Natural killer cell treated with Interleukin-12 subunit alpha and Interleukin-12 subunit beta and Interleukin-15 and Interleukin-18, amount 100 ng/mL, for 72 hours (primary cell): Measurements from ENCODE around the gene ZNF710. TPM values are rescaled to one million over a fixed set of nuclear protein-coding genes. Genes with fewer than 3 reads are reported as not detected.

Experiments
- ATAC-seq, 2 donors: fragments of 150-1000 bp; cut with Tn5 transposase in 1 of 2; sonication (Bioruptor Pico), chemical (Tn5 transposase) in 1 of 2; 2 replicates each; pipeline ENCODE4 v1.10.0; 2021
- DNase-seq: peaks from one replicate; pipeline ENCODE4 v3.0.0; 2022; ENCODE audit warnings: low spot score
- H3K27ac Mint-ChIP-seq, 2 donors: 1 replicate in 1 of 2; 2 replicates in 1 of 2; pipeline ENCODE4 v1.8.0; 2022; ENCODE audit warnings: mixed read lengths in 2 of 2, mild to moderate bottlenecking in 1 of 2, moderate library complexity in 1 of 2
- H3K27me3 Mint-ChIP-seq, 2 donors: 1 replicate in 1 of 2; 2 replicates in 1 of 2; pipeline ENCODE4 v1.8.0; 2022; ENCODE audit warnings: mixed read lengths in 2 of 2
- H3K36me3 Mint-ChIP-seq: one replicate; pipeline ENCODE4 v1.8.0; 2022; ENCODE audit warnings: mixed read lengths
- H3K4me1 Mint-ChIP-seq, 2 donors: 1 replicate in 1 of 2; 2 replicates in 1 of 2; pipeline ENCODE4 v1.8.0; 2022; ENCODE audit warnings: low read depth in 2 of 2, mixed read lengths in 2 of 2, mild to moderate bottlenecking in 1 of 2
- H3K4me3 Mint-ChIP-seq: one replicate; pipeline ENCODE4 v1.8.0; 2022; ENCODE audit warnings: mixed read lengths
- H3K9me3 Mint-ChIP-seq: 2 replicates; pipeline ENCODE4 v1.8.0; 2022; ENCODE audit warnings: mixed read lengths
- total RNA-seq, 2 donors: library from RNA; stranded (reverse); gene quantifications; one replicate each; pipeline ENCODE4 v1.2.3, GENCODE V29; 2022

Gene ZNF710
- total RNA-seq, 2 donors from 2014 or later: 26.6 to 32.6 TPM

- H3K27ac Mint-ChIP-seq: peak overlapping the region in 1 of 2 donors; percentile 56
These were observed 42.4 kb downstream of the ZNF710 start for GRCh38 chr15:90043530-90044010.

GRCh38 chr15:90044191-90044590 lies 43.1 kb downstream of the ZNF710 start:
- Mint-ChIP-seq H3K4me3 (no peak overlapping the region), H3K27ac (peak overlapping the region in 1 of 2 donors; percentile 56), H3K9me3 (no peaks in the 10 kb centered on the region), H3K4me1 (peaks cover 23 to 41% of the 10 kb centered on the region in 2 donors), H3K27me3 (no peaks in the 10 kb centered on the region), H3K36me3 (no peaks in the 10 kb centered on the region)
- DNase-seq (no peak), ATAC-seq (peak in 1 of 2 donors; percentile 16)

More at GRCh38 chr15:90043530-90044010, 42.4 kb downstream of the ZNF710 start:
- Mint-ChIP-seq H3K4me3 (no peak overlapping the region), H3K36me3 (no peaks in the 10 kb centered on the region), H3K9me3 (no peaks in the 10 kb centered on the region), H3K4me1 (peaks cover 24 to 41% of the 10 kb centered on the region in 2 donors), H3K27me3 (no peaks in the 10 kb centered on the region)
- DNase-seq: no peak
- ATAC-seq: no peak

- H3K4me3 Mint-ChIP-seq: no peak overlapping the region
- H3K36me3 Mint-ChIP-seq: no peaks in the 10 kb centered on the region
- ATAC-seq (no peak), DNase-seq (no peak)
- H3K9me3 Mint-ChIP-seq: no peaks in the 10 kb centered on the region
- peaks cover 20 to 44% of the 10 kb centered on the region in 2 donors for H3K4me1 Mint-ChIP-seq
- peak overlapping the region in 1 of 2 donors; percentile 78 for H3K27ac Mint-ChIP-seq
- H3K27me3 Mint-ChIP-seq: no peaks in the 10 kb centered on the region
These were observed 43.8 kb downstream of the ZNF710 start for GRCh38 chr15:90044916-90045371.

GRCh38 chr15:90046289-90046688 lies 45.2 kb downstream of the ZNF710 start:
- no peak for DNase-seq
- Mint-ChIP-seq H3K4me3 (no peak overlapping the region), H3K9me3 (no peaks in the 10 kb centered on the region), H3K4me1 (peaks cover 15 to 42% of the 10 kb centered on the region in 2 donors), H3K27me3 (no peaks in the 10 kb centered on the region), H3K36me3 (no peaks in the 10 kb centered on the region), H3K27ac (peak overlapping the region in 1 of 2 donors; percentile 78)
- no peak for ATAC-seq

GRCh38 chr15:90046911-90047392 lies 45.8 kb downstream of the ZNF710 start:
- no peak for DNase-seq
- no peaks in the 10 kb centered on the region for H3K27me3 Mint-ChIP-seq
- H3K4me1 Mint-ChIP-seq: peaks cover 15 to 42% of the 10 kb centered on the region in 2 donors
- H3K4me3 Mint-ChIP-seq: no peak overlapping the region
- no peak for ATAC-seq
- H3K27ac Mint-ChIP-seq: peak overlapping the region in 1 of 2 donors; percentile 78
- H3K9me3 Mint-ChIP-seq: no peaks in the 10 kb centered on the region
- no peaks in the 10 kb centered on the region for H3K36me3 Mint-ChIP-seq

GRCh38 chr15:90047956-90048575 lies 46.9 kb downstream of the ZNF710 start:
- Mint-ChIP-seq H3K4me1 (peaks cover 15 to 47% of the 10 kb centered on the region in 2 donors), H3K27me3 (no peaks in the 10 kb centered on the region), H3K9me3 (no peaks in the 10 kb centered on the region), H3K27ac (peak overlapping the region in 1 of 2 donors; percentile 70), H3K36me3 (no peaks in the 10 kb centered on the region), H3K4me3 (no peak overlapping the region)
- no peak for ATAC-seq
- DNase-seq: no peak

GRCh38 chr15:90049030-90049429 lies 47.9 kb downstream of the ZNF710 start:
- no peak for DNase-seq
- no peaks in the 10 kb centered on the region for H3K9me3 Mint-ChIP-seq
- peak overlapping the region in 1 of 2 donors; percentile 70 for H3K27ac Mint-ChIP-seq
- no peaks in the 10 kb centered on the region for H3K36me3 Mint-ChIP-seq
- no peak overlapping the region for H3K4me3 Mint-ChIP-seq
- H3K27me3 Mint-ChIP-seq: no peaks in the 10 kb centered on the region
- no peak for ATAC-seq
- peaks cover 19 to 45% of the 10 kb centered on the region in 2 donors for H3K4me1 Mint-ChIP-seq

GRCh38 chr15:90049666-90050604 lies 48.8 kb downstream of the ZNF710 start:
- H3K27me3 Mint-ChIP-seq: no peaks in the 10 kb centered on the region
- H3K9me3 Mint-ChIP-seq: no peaks in the 10 kb centered on the region
- H3K27ac Mint-ChIP-seq: peak overlapping the region; percentile 3 to 70
- ATAC-seq: no peak
- peaks cover 19 to 46% of the 10 kb centered on the region in 2 donors for H3K4me1 Mint-ChIP-seq
- no peak overlapping the region for H3K4me3 Mint-ChIP-seq
- DNase-seq: no peak
- no peaks in the 10 kb centered on the region for H3K36me3 Mint-ChIP-seq

GRCh38 chr15:90051874-90052273 lies 50.8 kb downstream of the ZNF710 start:
- ATAC-seq (no peak), DNase-seq (no peak)
- no peaks in the 10 kb centered on the region for H3K9me3 Mint-ChIP-seq
- H3K4me1 Mint-ChIP-seq: peaks cover 12 to 32% of the 10 kb centered on the region in 2 donors
- H3K4me3 Mint-ChIP-seq: no peak overlapping the region
- H3K27ac Mint-ChIP-seq: peak overlapping the region in 1 of 2 donors; percentile 44
- no peaks in the 10 kb centered on the region for H3K27me3 Mint-ChIP-seq
- H3K36me3 Mint-ChIP-seq: no peaks in the 10 kb centered on the region

GRCh38 chr15:90053685-90054466 lies 52.8 kb downstream of the ZNF710 start:
- ATAC-seq (no peak), DNase-seq (no peak)
- H3K4me3 Mint-ChIP-seq: no peak overlapping the region
- H3K36me3 Mint-ChIP-seq: no peaks in the 10 kb centered on the region
- no peaks in the 10 kb centered on the region for H3K9me3 Mint-ChIP-seq
- no peaks in the 10 kb centered on the region for H3K27me3 Mint-ChIP-seq
- peaks cover 16 to 41% of the 10 kb centered on the region in 2 donors for H3K4me1 Mint-ChIP-seq
- peak overlapping the region in 1 of 2 donors; percentile 57 for H3K27ac Mint-ChIP-seq

- Mint-ChIP-seq H3K4me1 (peaks cover 24 to 41% of the 10 kb centered on the region in 2 donors), H3K9me3 (no peaks in the 10 kb centered on the region)
- no peak for ATAC-seq
These were observed 53.5 kb downstream of the ZNF710 start for GRCh38 chr15:90054618-90055097.

GRCh38 chr15:90055182-90055581 lies 54.1 kb downstream of the ZNF710 start:
- ATAC-seq (no peak), DNase-seq (no peak)
- peaks cover 28 to 41% of the 10 kb centered on the region in 2 donors for H3K4me1 Mint-ChIP-seq
- peak overlapping the region in 1 of 2 donors; percentile 57 for H3K27ac Mint-ChIP-seq
- no peaks in the 10 kb centered on the region for H3K36me3 Mint-ChIP-seq
- no peaks in the 10 kb centered on the region for H3K27me3 Mint-ChIP-seq
- no peaks in the 10 kb centered on the region for H3K9me3 Mint-ChIP-seq
- H3K4me3 Mint-ChIP-seq: no peak overlapping the region

More at GRCh38 chr15:90054618-90055097, 53.5 kb downstream of the ZNF710 start:
- no peaks in the 10 kb centered on the region for H3K27me3 Mint-ChIP-seq
- no peak overlapping the region for H3K4me3 Mint-ChIP-seq
- H3K36me3 Mint-ChIP-seq: no peaks in the 10 kb centered on the region
- peak overlapping the region in 1 of 2 donors; percentile 57 for H3K27ac Mint-ChIP-seq
- no peak for DNase-seq

- Mint-ChIP-seq H3K36me3 (no peaks in the 10 kb centered on the region), H3K4me1 (peaks cover 23 to 44% of the 10 kb centered on the region in 2 donors), H3K27me3 (no peaks in the 10 kb centered on the region), H3K27ac (no peak overlapping the region), H3K9me3 (no peaks in the 10 kb centered on the region), H3K4me3 (no peak overlapping the region)
- no peak for ATAC-seq
- no peak for DNase-seq
These were observed 55.4 kb downstream of the ZNF710 start for GRCh38 chr15:90056529-90056928.
